GM12892 (cell line): ENCODE data around the gene TRMT44.
"Not testable (repeated sequence)": the region's sequence is repeated elsewhere in the genome, so short reads cannot be mapped to it uniquely, and the experiment has no call there.

Source experiments
- DNase-seq: peaks from one replicate; pipeline ENCODE4 v3.0.0; 2011; ENCODE audit not compliant: insufficient read length
- FAIRE-seq: peaks from 2 replicates; lab custom pipeline; 2011; peaks lifted over from hg19 to GRCh38; lab: Jason Lieb, UNC
- POLR2A ChIP-seq: IDR thresholded peaks from 2 replicates; pipeline ENCODE4 v1.6.1; 2011; ENCODE audit warnings: low read depth, low read length, control low read depth
- POLR2AphosphoS5 ChIP-seq: IDR thresholded peaks from 2 replicates; pipeline ENCODE4 v1.6.1; 2011; ENCODE audit warnings: low read depth, low read length, control low read depth
- TAF1 ChIP-seq: IDR thresholded peaks from 2 replicates; pipeline ENCODE4 v1.6.1; 2011; ENCODE audit warnings: low read depth, mild to moderate bottlenecking, control low read depth, low read length, borderline replicate concordance

TRMT44 gene

DNA sequence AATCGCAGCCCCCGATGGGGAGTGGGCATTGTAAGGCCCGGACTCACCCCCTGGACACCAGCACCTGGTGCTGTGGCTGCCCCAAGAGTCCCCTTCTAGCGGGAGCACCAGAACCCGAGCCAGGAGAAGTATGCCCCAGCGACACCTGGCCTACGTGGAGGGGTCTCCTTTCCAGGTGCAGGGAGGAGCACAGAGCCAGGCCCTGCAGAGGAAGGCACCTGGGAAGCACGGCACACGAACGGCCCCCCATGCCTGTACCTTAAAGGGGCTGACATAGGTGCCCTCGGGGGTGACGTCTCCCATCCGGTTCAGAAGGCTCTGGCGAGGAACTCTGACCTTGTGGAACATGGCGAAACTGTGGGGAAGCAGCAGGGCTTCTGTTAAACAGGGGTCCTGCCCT lies 41.3 kb upstream of the TRMT44 start:
- FAIRE-seq (no peak), DNase-seq (no peak)
- TF ChIP-seq POLR2A: no peak
- no peak for TF ChIP-seq TAF1
- no peak for TF ChIP-seq POLR2AphosphoS5

DNA sequence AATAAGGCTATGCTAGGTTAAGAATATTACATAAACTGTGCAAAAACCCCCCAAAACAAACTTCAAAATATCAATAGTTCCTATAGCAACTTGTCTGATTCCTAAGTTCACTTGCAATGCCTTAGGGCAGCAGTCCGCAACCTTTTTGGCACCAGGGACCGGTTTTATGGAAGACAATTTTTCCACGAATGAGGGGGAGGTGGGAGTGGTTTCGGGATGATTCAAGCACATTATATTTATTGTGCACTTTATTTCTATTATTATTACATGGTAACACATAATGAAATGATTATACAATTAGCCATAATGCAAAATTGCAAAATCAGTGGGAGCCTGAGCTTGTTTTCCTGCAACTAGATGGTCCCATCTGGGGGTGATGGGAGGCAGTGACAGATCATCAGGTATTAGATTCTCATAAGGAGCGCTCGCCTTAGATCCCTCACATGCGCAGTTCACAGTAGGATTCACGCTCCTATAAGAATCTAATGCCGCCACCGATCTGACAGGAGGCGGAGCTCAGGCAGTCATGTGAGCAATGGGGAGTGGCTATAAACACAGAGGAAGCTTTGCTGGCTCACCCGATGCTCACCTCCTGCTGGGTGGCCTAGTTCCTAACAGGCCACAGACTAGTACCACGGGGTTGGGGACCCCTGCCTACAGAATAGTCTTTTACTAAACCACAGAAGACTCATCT lies 39.8 kb upstream of the TRMT44 start:
- DNase-seq: no peak
- no peak for FAIRE-seq
- TF ChIP-seq POLR2A (no peak), TAF1 (no peak), POLR2AphosphoS5 (no peak)

GRCh38 chr4:8401665-8402064 lies 38.9 kb upstream of the TRMT44 start:
- no peak for FAIRE-seq
- TF ChIP-seq POLR2AphosphoS5 (no peak), POLR2A (no peak), TAF1 (no peak)
- DNase-seq: no peak

DNA sequence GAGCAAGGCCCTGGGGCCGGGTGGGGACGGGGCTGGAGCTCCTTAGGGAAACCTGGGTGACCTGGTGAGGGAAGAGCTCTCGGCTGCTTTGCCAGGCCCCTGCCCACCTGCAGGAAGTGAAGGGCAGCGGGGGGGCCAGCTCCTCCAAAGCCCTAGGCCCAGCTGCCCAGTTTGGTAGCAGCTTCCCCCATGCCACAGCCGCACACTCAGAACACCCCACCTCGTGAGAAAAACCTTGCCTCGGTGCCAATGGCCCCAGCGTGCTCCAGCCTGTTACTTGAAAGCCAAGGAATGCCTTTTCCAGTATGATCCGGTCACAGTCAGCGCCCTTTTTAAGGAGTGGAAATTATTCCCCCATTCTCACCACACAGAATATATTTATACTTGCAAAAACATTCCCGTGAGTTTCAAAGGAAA lies 38.4 kb upstream of the TRMT44 start:
- no peak for FAIRE-seq
- no peak for DNase-seq
- TF ChIP-seq POLR2A: no peak
- TF ChIP-seq TAF1: no peak
- no peak for TF ChIP-seq POLR2AphosphoS5

- TF ChIP-seq TAF1 (no peak), POLR2A (no peak), POLR2AphosphoS5 (no peak)
- DNase-seq: no peak
- no peak for FAIRE-seq
Observed at GRCh38 chr4:8402640-8403039, 37.9 kb upstream of the TRMT44 start.

DNA sequence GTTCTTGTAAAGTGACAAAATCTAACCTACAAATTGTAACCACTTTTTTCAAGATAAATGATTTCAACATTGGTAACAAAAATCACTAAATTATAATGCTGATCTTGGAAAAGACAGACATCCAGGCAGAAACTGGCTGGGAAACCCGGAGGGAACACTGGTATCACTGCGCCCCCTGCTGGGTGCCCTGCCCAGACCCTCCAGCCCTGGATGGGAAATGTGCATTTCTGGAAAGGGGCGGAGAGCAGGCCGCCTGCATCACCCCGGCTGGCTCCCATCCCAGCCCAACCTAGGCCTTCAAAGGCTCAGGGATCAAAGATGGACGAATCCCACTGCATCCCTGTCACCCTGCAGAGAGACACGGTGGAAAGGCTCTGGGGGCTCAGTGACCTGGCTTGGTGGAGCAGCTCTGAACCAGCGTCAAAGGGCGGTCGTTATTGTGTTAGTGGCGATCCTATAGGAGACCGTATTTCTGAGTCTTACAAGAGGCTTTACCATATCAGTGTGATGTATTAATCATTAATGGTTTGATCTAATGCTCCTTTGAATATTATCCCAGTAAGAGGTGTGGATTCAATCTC lies 37.3 kb upstream of the TRMT44 start:
- no peak for TF ChIP-seq POLR2A
- no peak for TF ChIP-seq POLR2AphosphoS5
- no peak for TF ChIP-seq TAF1
- FAIRE-seq: peak; percentile 50
- DNase-seq: peak; percentile 68

DNA sequence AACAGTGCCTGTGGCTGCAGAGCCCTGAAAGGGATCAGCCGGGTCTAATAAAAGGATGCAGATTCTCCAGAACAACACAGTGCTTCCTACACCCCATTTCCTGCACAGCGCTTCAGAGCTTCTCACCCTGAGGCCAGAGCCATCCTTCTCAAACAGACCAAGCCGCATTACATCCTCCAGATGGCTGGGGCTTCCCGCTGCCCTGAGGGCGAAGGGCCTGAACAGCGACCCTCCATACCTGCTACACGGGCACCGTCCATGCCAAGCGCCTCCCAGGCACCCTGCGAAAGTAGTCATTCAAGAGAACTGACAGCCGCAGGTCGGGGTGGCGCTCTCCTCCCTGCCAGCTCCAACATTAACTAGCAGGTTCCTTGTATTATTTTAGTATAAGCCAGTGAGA lies 36.6 kb upstream of the TRMT44 start:
- no peak for DNase-seq
- no peak for TF ChIP-seq POLR2AphosphoS5
- FAIRE-seq: no peak

DNA sequence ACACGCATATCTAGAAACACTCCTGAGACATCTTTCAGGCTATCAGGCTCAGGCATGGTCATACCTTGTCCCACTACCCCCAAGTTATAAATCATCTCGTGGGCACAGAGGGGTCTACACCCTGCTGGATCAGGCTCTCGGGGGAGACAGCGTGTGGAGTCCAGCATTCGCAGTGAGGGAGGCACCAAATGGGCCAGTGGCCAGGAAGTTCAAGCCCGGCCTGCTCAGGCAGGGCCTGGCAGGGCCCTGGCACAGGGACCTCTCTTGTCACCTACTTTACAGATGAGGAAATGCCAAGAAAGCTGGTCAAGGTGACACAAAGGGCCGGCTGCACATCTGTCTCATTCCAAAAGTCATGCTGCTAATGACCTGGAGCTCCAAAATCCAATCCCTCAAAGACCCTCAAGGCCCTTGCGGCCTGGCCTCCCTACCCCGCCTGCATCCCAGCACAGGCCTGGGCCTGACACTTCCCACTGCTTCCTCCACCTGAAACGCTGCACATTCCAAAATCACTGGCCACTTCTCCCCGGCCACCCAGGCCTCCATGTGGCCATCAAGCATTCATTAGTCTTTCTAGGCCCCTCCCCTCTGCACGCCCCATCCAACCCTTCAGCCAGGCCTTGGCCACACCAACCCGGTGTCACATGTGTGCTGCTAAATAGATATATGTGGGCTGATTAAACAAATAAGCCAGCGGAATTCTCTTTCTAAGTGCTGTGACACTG lies 35.6 kb upstream of the TRMT44 start:
- TF ChIP-seq POLR2A: no peak
- no peak for TF ChIP-seq POLR2AphosphoS5
- no peak for FAIRE-seq
- DNase-seq: no peak

GRCh38 chr4:8405516-8405875 lies 35.1 kb upstream of the TRMT44 start:
- FAIRE-seq (no peak), DNase-seq (no peak)
- no peak for TF ChIP-seq POLR2AphosphoS5
- no peak for TF ChIP-seq TAF1
- TF ChIP-seq POLR2A: no peak

GRCh38 chr4:8406887-8407286 lies 33.7 kb upstream of the TRMT44 start:
- not testable (repeated sequence) for FAIRE-seq, DNase-seq

GRCh38 chr4:8407316-8407715 lies 33.3 kb upstream of the TRMT44 start:
- FAIRE-seq: no peak
- no peak for TF ChIP-seq POLR2A
- DNase-seq: no peak

GRCh38 chr4:8407756-8408155 lies 32.8 kb upstream of the TRMT44 start:
- TF ChIP-seq TAF1: no peak
- no peak for TF ChIP-seq POLR2A
- no peak for TF ChIP-seq POLR2AphosphoS5
- DNase-seq (no peak), FAIRE-seq (no peak)
